ENCODE results near the gene GLI3. TPM values are rescaled to one million over a fixed set of nuclear protein-coding genes. Genes with fewer than 3 reads are reported as not detected.

Gene GLI3
- total and polyA plus RNA-seq, 2 of the 4 experiments (the other 2 are of a cell fraction), result 1.3 to 3.9 TPM

DNA sequence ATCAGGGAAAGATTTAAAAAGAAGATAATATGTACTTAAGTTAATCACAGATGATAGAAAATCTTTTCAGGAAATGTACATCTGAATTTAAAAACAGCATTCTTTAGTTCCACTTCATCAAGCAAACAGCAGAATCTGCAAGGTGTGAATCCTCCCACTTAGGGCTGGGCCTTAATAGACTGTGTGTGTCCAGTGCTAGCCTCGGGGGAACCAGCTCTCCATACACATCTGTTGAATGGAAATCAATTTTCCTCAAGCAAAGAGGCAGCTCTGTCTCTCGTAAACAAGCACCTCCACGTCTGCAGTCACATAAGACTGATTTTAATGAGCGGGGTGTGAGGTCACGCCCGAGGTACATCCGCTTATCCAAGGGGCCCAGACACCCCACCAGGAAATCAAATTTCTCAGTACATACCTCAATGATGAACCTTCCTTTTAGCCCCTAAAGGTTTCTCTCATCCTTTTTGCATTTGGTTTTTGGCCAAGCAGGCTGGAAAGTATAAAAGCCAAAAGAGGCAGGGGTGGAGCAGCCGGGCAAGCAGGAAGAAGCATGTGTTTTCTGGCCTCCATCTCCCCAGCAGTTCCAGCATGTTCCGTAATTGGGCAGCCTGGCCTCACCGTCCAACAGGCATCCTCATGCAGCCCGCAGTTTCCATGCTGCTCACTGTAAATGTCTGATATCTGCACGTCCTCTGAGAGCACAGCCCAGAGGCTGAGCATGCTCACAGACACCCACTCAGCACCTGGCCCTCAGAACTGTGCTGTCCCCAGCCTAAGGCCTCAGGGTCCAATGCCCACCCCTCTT lies 131.3 kb downstream of the GLI3 start:
- H3K9me1 ChIP-seq (ENCODE audit: insufficient read depth, low read length), result peaks cover 11% of the 10 kb centered on the region; the same call in 1 of the 2 replicates
- no peaks in the 10 kb centered on the region for H4K20me1 ChIP-seq (ENCODE audit: insufficient read depth, low read length)
- intact Hi-C loops (cut with micrococcal nuclease) (no loop called here), in situ Hi-C loops (cut with MboI; ENCODE audit: low sequenced_read_pairs) (no loop called here), dilution Hi-C loops (cut with HindIII; ENCODE audit: low sequenced_read_pairs, unreplicated experiment) (no loop called here)
- no peak overlapping the region for H4K91ac ChIP-seq (ENCODE audit: insufficient read depth, low read depth, low read length)
- WGBS, 2 experiments (ENCODE audit: extremely low coverage in 2 of 2, insufficient read length in 1 of 2), result 42% methylated on average over 3 of the region's 12 CpGs; no CpG with 5 or more reads in 1 of the 2 experiments
- no peak overlapping the region for H2BK15ac ChIP-seq (ENCODE audit: low read depth, low read length)
- no peak overlapping the region for H2BK120ac ChIP-seq (ENCODE audit: low read depth, low read length)
- H2BK5ac ChIP-seq (ENCODE audit: low read depth, low read length, poor library complexity, severe bottlenecking), result no peak overlapping the region
- peaks cover 0 to 10% of the 10 kb centered on the region in 2 experiments; a peak in 2 of 4 replicates for H3K79me1 ChIP-seq (ENCODE audit: low read depth in 1 of 2, low read length in 2 of 2)
- H3K36me3 ChIP-seq (ENCODE audit: control insufficient read depth, insufficient read depth, low read length), result peaks cover 11% of the 10 kb centered on the region; the same call in 1 of the 2 replicates
- H3K27ac ChIP-seq (ENCODE audit: insufficient read depth, low read length), result no peak overlapping the region
- peaks cover 9% of the 10 kb centered on the region; the same call in 1 of the 2 replicates for H3K4me1 ChIP-seq (ENCODE audit: control insufficient read depth, insufficient read depth, low read length)
- H3K27me3 ChIP-seq (ENCODE audit: control insufficient read depth, insufficient read depth, low read length), result no peaks in the 10 kb centered on the region
- no TSS peak for BruUV-seq (replicated peaks)
- ATAC-seq (ENCODE audit: low read depth) (no peak), DNase-seq (no peak)
- H3K18ac ChIP-seq (ENCODE audit: low read depth, low read length), result no peak overlapping the region
- H3K14ac ChIP-seq (replicated peaks; ENCODE audit: low read depth, low read length), result no peak overlapping the region
- H2BK20ac ChIP-seq (ENCODE audit: low read depth, low read length), result no peak overlapping the region
- no peak overlapping the region for H2AFZ ChIP-seq (replicated peaks; ENCODE audit: low read length, poor library complexity)
- ChIA-PET CTCF (no interaction called here), POLR2A (ENCODE audit: unreplicated experiment) (no interaction called here)
- no peak overlapping the region for H3K23ac ChIP-seq (ENCODE audit: low read depth, low read length)
- no peak overlapping the region for H3K9ac ChIP-seq (ENCODE audit: low read depth, low read length)
- H4K8ac ChIP-seq (ENCODE audit: low read depth in 2 of 2, low read length in 2 of 2), result no peak overlapping the region
- no peak overlapping the region for H3K4me3 ChIP-seq (ENCODE audit: insufficient read depth, low read depth, low read length)
- no peak overlapping the region for H2AK9ac ChIP-seq (replicated peaks; ENCODE audit: low read depth, low read length, poor library complexity)
- no peak overlapping the region for H2AK5ac ChIP-seq (ENCODE audit: low read depth, low read length)
- no peak overlapping the region for H3K4ac ChIP-seq (ENCODE audit: low read depth, low read length)
- H4K5ac ChIP-seq (ENCODE audit: low read depth, low read length), result no peak overlapping the region
- no peaks in the 10 kb centered on the region for H3K9me3 ChIP-seq (ENCODE audit: control insufficient read depth, insufficient read depth, low read length)
- H3K4me2 ChIP-seq (ENCODE audit: low read depth, low read length), result no peak overlapping the region
- H3K56ac ChIP-seq (ENCODE audit: extremely low read depth, insufficient read depth, low read length), result no peak overlapping the region
- TF ChIP-seq BHLHE40 (IDR thresholded peaks at IDR 0.05; ENCODE audit: low read depth, low read length) (no peak), CHD1 (IDR thresholded peaks at IDR 0.05; ENCODE audit: low read depth, low read length) (no peak), CTCF (conservative IDR thresholded peaks at IDR 0.05; ENCODE audit: low read depth, low read length) (no peak), RCOR1 (IDR thresholded peaks at IDR 0.05; ENCODE audit: insufficient replicate concordance, low read length) (no peak), MAZ (IDR thresholded peaks at IDR 0.05; ENCODE audit: borderline replicate concordance, low read depth, low read length) (no peak), CEBPB (IDR thresholded peaks at IDR 0.05; ENCODE audit: low read depth, low read length) (no peak), SMC3 (IDR thresholded peaks at IDR 0.05; ENCODE audit: low read depth, low read length) (no peak), NFE2L2 (IDR thresholded peaks at IDR 0.05; ENCODE audit: low read depth, low read length) (no peak), MAFK (IDR thresholded peaks at IDR 0.05; ENCODE audit: low read depth, low read length) (no peak), MXI1 (IDR thresholded peaks at IDR 0.05; ENCODE audit: borderline replicate concordance, low read depth, low read length) (no peak), RFX5 (IDR thresholded peaks at IDR 0.05; ENCODE audit: low read depth, low read length) (no peak), USF2 (IDR thresholded peaks at IDR 0.05; ENCODE audit: low read depth, low read length) (no peak), RAD21 (IDR thresholded peaks at IDR 0.05; ENCODE audit: low read length) (no peak), POLR2A (IDR thresholded peaks at IDR 0.05; ENCODE audit: low read depth, low read length) (no peak)
- TF ChIP-seq, protein P1, sequence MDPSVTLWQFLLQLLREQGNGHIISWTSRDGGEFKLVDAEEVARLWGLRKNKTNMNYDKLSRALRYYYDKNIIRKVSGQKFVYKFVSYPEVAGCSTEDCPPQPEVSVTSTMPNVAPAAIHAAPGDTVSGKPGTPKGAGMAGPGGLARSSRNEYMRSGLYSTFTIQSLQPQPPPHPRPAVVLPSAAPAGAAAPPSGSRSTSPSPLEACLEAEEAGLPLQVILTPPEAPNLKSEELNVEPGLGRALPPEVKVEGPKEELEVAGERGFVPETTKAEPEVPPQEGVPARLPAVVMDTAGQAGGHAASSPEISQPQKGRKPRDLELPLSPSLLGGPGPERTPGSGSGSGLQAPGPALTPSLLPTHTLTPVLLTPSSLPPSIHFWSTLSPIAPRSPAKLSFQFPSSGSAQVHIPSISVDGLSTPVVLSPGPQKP (IDR thresholded peaks at IDR 0.05; ENCODE audit: borderline replicate concordance, low read depth, low read length), result no peak

All from IMR-90 (cell line).